Measurements from ENCODE around the gene CNKSR2. TPM values are rescaled to one million over a fixed set of nuclear protein-coding genes. Genes with fewer than 3 reads are reported as not detected.
"Not testable (repeated sequence)": the region's sequence is repeated elsewhere in the genome, so short reads cannot be mapped to it uniquely, and the experiment has no call there.

CNKSR2 gene
- total RNA-seq, 2 experiments from 2014 or later, result 2.9 to 3.8 TPM

DNA sequence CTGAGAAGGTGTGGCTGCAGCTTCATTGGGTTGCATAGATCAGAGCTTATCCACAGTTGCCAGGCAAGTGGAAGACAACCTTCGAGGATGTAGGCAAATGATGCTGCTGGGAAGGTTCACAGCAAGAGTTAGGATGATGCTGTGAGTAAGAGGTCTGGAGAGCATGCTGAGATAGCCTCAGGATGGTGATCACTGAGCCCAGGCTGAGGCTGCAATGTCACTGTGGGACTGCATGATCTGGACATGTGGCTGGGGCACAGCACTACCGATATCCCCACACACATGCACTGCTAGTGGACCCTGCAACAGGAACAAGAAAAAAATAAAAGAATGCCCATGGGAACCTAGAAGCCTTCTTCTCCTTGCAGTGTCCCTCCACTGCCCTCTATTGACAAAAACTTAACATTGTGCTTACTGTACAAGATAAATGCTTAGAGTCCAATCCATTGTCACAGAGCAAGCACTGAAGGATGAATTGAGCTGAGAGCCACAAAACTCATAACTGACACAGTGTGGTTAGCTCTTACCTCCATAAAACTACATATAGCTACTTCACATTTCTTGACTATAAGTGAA is 105.6 kb downstream of the CNKSR2 start:
- DNase-seq, result no peak
- H3K27me3 Mint-ChIP-seq, result no peaks in the 10 kb centered on the region
- no peak overlapping the region for H3K4me3 Mint-ChIP-seq
- H3K36me3 Mint-ChIP-seq (ENCODE audit: low read depth), result no peaks in the 10 kb centered on the region
- H3K9me3 Mint-ChIP-seq, result no peaks in the 10 kb centered on the region
- no peaks in the 10 kb centered on the region for H3K4me1 Mint-ChIP-seq
- CTCF ChIA-PET, result interaction anchor here (0.8 to 1.5 kb wide), 8 partner anchors 10 to 953 kb away, joined by 3 to 5 read pairs (median 4); partner anchors contain the start of gene CNKSR2
- no peak overlapping the region for H3K27ac Mint-ChIP-seq
- POLR2A ChIA-PET, result no interaction called here

DNA sequence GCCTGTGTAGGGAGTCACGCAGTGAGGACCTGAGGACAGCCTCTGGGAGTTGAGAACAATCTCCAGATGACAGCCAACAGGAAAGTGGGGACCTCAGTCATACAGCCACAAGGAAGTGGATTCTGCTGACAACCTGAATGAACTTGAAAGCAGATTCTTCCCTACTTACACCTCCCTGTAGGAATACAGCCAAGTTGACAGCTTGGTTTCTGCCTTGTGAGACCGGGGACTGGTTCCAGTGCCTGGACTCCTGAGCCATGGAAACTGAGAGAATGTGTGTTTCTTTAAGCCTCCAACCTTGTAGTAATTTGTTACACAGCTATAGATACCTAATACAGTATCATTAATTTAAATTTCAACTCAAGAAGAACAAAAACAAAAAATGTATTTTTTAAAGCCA is 107.5 kb downstream of the CNKSR2 start:
- no peak overlapping the region for H3K27ac Mint-ChIP-seq
- no peaks in the 10 kb centered on the region for H3K27me3 Mint-ChIP-seq
- no peak for DNase-seq
- no peaks in the 10 kb centered on the region for H3K4me1 Mint-ChIP-seq
- H3K4me3 Mint-ChIP-seq, result no peak overlapping the region
- no peaks in the 10 kb centered on the region for H3K36me3 Mint-ChIP-seq (ENCODE audit: low read depth)
- H3K9me3 Mint-ChIP-seq, result no peaks in the 10 kb centered on the region
- POLR2A ChIA-PET, result no interaction called here
- CTCF ChIA-PET, result no interaction called here

DNA sequence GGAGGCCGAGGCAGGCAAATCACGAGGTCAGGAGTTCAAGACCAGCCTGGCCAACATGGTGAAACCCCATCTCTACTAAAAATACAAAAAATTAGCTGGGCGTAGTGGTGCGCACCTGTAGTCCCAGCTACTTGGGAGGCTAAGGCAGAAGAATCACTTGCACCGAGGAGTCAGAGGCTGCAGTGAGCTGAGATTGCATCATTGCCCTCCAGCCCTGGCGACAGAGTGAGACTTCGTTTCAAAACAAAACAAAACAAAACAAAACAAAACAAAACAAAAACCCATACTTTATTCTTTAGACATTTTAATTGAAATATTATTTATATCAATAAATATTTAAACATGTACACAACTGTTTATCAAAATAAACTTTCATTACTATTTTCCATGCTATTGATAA is 109.8 kb downstream of the CNKSR2 start:
- DNase-seq; CTCF ChIA-PET; POLR2A ChIA-PET; H3K4me3 Mint-ChIP-seq; H3K9me3 Mint-ChIP-seq; H3K4me1 Mint-ChIP-seq; H3K27me3 Mint-ChIP-seq; H3K36me3 Mint-ChIP-seq (ENCODE audit: low read depth); H3K27ac Mint-ChIP-seq: not testable (repeated sequence)

DNA sequence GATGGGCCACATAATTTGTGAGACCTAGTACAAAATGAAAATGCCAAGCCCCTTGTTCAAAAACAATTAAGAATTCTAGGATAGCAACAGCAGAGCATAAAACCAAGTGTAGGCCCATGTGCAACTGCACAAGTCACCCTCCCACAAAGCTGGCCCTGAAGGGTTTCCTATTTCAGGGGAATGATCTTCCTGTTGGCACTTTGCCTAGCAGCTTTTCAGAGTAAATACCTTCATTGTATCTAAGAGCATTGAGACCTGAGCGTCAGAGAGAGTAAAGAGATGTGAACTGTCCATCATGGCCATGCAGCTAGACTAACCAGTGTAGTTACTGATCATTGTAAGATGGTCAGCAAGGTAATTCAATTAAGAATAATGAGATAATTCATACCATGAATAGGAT is 113.6 kb downstream of the CNKSR2 start:
- ChIA-PET POLR2A (no interaction called here), CTCF (no interaction called here)
- H3K4me3 Mint-ChIP-seq, result no peak overlapping the region

DNA sequence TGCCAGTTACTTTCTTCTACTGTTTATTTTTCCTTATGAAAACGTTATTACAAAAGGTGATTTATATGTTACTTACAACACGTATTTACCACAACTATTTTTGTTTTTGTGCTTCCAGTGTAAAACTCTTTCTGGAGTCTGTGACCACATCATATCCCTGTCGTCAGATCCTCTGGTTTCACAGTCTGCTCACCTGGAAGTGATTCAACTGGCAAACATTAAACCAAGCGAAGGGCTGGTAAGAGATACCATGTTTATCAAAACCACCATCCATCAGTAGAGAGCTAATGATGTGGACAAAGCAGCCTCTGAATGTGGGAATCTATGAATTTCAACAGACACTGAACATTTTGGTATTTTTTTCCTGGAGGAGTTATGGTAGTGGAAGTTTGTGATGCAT is 116.1 kb downstream of the CNKSR2 start:
- ChIA-PET POLR2A (no interaction called here), CTCF (no interaction called here)
- H3K4me1 Mint-ChIP-seq, result no peaks in the 10 kb centered on the region
- H3K27me3 Mint-ChIP-seq, result no peaks in the 10 kb centered on the region
- no peak overlapping the region for H3K27ac Mint-ChIP-seq
- H3K36me3 Mint-ChIP-seq (ENCODE audit: low read depth), result no peaks in the 10 kb centered on the region
- no peak overlapping the region for H3K4me3 Mint-ChIP-seq
- no peak for DNase-seq
- no peaks in the 10 kb centered on the region for H3K9me3 Mint-ChIP-seq

More for the DNA sequence above, 113.6 kb downstream of the CNKSR2 start:
- no peaks in the 10 kb centered on the region for H3K4me1 Mint-ChIP-seq
- no peaks in the 10 kb centered on the region for H3K36me3 Mint-ChIP-seq (ENCODE audit: low read depth)
- DNase-seq, result no peak
- H3K27ac Mint-ChIP-seq, result no peak overlapping the region
- H3K27me3 Mint-ChIP-seq, result no peaks in the 10 kb centered on the region
- no peaks in the 10 kb centered on the region for H3K9me3 Mint-ChIP-seq

DNA sequence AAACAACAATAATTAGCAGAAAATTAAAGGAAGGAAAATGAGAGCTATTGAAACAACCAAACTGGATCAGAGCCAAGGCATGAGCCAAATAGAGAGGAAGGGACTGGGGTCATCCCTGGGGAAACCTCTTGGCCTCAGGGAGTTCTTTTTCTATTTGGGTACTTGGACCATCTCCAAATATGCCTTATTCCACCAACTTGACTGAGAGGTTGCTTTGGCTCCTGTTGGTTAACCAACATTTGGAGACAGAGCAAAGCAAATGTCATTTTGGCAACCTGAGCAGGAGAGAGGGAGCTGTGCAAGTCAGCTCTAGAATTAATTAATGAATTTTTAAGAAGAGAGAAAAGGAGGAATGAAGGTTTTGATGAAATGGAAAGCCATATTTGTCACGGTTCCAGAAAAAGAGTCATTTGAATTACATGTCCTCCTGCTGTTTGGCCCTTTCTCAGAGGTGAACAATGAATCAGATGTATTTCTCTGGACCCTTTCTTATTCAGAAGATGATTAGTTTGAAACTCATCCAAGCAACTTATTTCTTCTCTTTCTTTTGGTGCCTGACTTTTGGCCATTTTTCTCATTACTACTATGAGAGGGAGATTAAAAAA is 119.1 kb downstream of the CNKSR2 start:
- no peak overlapping the region for H3K27ac Mint-ChIP-seq
- POLR2A ChIA-PET, result no interaction called here
- H3K4me3 Mint-ChIP-seq, result no peak overlapping the region
- CTCF ChIA-PET, result no interaction called here
- no peak for DNase-seq
- no peaks in the 10 kb centered on the region for H3K4me1 Mint-ChIP-seq
- H3K36me3 Mint-ChIP-seq (ENCODE audit: low read depth), result no peaks in the 10 kb centered on the region
- H3K27me3 Mint-ChIP-seq, result no peaks in the 10 kb centered on the region
- H3K9me3 Mint-ChIP-seq, result no peaks in the 10 kb centered on the region

DNA sequence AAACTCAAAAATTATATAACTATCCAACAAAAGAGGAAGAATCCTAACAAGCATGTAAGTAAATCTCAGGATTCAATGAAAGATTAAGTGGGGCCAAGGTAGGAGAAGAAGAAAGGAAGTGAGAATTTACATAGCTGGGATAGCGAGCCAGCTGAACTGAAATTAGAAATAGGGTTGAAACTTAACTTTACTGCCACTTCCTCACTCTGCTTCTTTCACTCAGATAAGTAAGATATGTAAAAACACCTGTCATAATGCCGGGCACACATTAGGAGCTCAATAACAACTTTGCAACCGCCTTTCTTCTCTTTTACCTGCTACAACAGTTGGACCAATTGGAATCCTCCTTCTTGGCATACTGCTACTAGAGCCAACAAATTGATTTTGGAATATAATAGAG is 129.4 kb downstream of the CNKSR2 start:
- ChIA-PET POLR2A (no interaction called here), CTCF (no interaction called here)
- Mint-ChIP-seq H3K9me3 (no peaks in the 10 kb centered on the region), H3K27me3 (no peaks in the 10 kb centered on the region), H3K4me3 (no peak overlapping the region), H3K36me3 (ENCODE audit: low read depth) (no peaks in the 10 kb centered on the region), H3K4me1 (no peaks in the 10 kb centered on the region), H3K27ac (no peak overlapping the region)
- DNase-seq, result no peak

DNA sequence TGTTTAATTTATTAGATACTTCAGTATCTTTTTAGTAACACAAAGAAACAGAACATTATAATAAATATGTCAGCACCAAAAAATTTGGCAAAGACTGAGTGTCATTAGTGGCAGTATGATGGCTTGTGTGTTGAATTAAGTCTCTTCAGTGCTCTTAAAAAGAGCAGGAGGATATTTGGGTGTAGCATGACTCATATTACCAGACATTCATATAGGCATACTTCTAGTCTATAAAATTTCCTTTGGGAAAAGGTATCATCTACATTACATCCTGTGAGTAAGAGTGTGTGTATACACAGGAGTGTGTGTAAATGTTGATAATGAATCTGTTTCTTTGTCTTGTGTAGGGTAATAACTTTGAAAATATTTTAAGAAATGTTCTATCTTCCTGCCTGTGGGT is 135.7 kb downstream of the CNKSR2 start:
- Mint-ChIP-seq H3K9me3 (no peaks in the 10 kb centered on the region), H3K36me3 (ENCODE audit: low read depth) (no peaks in the 10 kb centered on the region), H3K4me1 (no peaks in the 10 kb centered on the region), H3K27me3 (no peaks in the 10 kb centered on the region), H3K4me3 (no peak overlapping the region), H3K27ac (no peak overlapping the region)
- POLR2A ChIA-PET, result no interaction called here
- DNase-seq, result no peak
- CTCF ChIA-PET, result no interaction called here

DNA sequence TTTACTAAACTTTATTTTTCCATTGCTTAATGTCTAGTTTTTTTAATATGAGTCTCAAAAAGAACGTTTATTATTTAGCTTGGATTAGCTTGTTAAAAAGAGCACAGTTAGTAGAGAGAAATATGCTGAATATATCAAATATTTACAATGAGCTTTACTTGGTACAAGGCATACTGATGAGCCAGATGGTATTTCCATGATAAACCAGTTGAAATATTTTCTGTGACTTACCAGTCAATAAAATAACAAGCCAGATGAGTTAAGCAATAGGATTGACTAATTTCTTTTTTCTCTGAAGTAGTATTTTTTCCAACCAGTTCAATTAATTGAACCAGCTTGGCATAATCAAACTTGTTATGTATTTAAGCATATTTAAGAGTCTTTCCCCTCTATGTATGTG is 149.8 kb downstream of the CNKSR2 start:
- POLR2A ChIA-PET, result no interaction called here
- CTCF ChIA-PET, result no interaction called here
- H3K9me3 Mint-ChIP-seq, result no peaks in the 10 kb centered on the region
- H3K4me3 Mint-ChIP-seq, result no peak overlapping the region
- no peaks in the 10 kb centered on the region for H3K4me1 Mint-ChIP-seq
- no peak overlapping the region for H3K27ac Mint-ChIP-seq
- DNase-seq, result no peak
- no peaks in the 10 kb centered on the region for H3K36me3 Mint-ChIP-seq (ENCODE audit: low read depth)
- H3K27me3 Mint-ChIP-seq, result no peaks in the 10 kb centered on the region

DNA sequence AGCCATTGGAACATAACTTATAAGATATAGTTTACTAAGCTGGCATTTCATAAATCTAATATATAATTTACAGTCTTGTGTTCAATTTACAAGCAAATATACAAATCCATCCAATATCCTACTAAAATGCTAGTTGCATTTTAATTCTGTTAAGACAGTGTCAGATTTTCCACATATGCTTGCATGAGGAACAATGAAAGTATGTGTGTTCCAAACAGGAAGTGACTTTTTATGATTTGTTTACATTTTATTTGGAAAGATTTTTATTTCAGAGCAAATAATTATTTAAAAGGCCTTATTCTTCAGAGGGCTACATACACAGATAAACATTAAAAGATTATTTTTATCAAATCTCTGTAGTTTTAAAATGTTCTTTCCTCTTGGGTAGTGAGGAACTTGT is 153.9 kb downstream of the CNKSR2 start:
- H3K27ac Mint-ChIP-seq, result no peak overlapping the region
- no peak overlapping the region for H3K4me3 Mint-ChIP-seq
- ChIA-PET CTCF (no interaction called here), POLR2A (no interaction called here)
- no peaks in the 10 kb centered on the region for H3K9me3 Mint-ChIP-seq
- no peaks in the 10 kb centered on the region for H3K36me3 Mint-ChIP-seq (ENCODE audit: low read depth)
- no peak for DNase-seq
- no peaks in the 10 kb centered on the region for H3K27me3 Mint-ChIP-seq
- no peaks in the 10 kb centered on the region for H3K4me1 Mint-ChIP-seq

DNA sequence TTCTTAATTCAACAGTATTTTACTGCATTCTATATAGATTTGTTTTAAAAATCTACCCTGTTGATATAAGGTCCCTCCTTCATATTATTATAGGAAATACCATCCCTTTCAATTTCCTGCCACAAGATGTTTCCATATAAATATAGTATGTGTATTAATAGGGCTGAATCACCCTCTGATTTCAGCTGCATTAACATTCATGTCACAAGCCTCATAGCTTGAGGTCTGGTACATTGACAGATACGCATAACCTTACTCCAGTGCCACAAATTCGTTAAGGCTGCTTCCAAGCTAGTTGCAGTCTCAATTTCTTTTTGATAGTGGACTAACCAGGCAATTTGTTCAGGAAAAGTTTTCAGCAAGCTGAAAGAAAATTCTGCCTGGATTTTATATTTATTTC is 155.6 kb downstream of the CNKSR2 start:
- no peaks in the 10 kb centered on the region for H3K9me3 Mint-ChIP-seq
- H3K27me3 Mint-ChIP-seq, result no peaks in the 10 kb centered on the region
- H3K4me1 Mint-ChIP-seq, result no peaks in the 10 kb centered on the region
- H3K4me3 Mint-ChIP-seq, result no peak overlapping the region
- CTCF ChIA-PET, result no interaction called here
- POLR2A ChIA-PET, result no interaction called here
- H3K36me3 Mint-ChIP-seq (ENCODE audit: low read depth), result no peaks in the 10 kb centered on the region
- no peak overlapping the region for H3K27ac Mint-ChIP-seq
- no peak for DNase-seq

DNA sequence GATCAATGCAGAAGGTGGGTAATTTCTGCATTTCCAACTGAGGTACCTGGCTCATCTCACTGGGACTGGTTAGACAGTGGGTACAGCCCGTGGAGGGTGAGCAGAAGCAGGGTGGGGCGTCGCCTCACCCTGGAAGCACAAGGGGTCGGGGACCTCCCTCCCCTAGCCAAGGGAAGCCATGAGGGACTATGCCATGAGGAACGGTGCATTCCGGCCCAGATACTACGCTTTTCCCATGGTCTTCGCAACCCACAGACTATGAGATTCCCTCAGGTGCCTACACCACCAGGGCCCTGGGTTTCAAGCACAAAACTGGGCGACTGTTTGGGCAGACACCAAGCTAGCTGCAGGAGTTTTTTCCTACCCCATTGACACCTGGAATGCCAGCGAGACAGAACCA is 170.4 kb downstream of the CNKSR2 start:
- H3K36me3 Mint-ChIP-seq (ENCODE audit: low read depth); H3K4me1 Mint-ChIP-seq; H3K9me3 Mint-ChIP-seq; POLR2A ChIA-PET; H3K27me3 Mint-ChIP-seq; H3K27ac Mint-ChIP-seq; CTCF ChIA-PET; DNase-seq; H3K4me3 Mint-ChIP-seq: not testable (repeated sequence)

DNA sequence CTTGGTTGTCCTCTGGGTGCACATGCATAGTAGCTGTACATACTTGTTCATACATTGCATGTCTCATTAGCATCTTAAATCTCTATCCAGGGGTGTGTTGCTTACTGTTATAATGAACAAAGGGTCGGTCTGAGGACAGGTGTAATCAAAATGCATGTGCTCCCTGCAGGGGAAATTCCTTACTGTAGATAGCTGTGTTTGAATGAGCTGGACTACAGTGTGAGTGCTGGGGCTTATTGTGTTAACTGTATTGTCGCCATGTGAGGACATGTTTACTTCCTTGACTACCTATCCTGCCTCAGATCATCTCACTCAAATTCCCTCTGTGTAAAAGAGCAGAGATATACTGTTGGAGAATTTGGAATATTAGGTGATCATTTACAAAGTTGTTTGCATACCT is 185.2 kb downstream of the CNKSR2 start:
- H3K36me3 Mint-ChIP-seq (ENCODE audit: low read depth), result no peaks in the 10 kb centered on the region
- no peaks in the 10 kb centered on the region for H3K4me1 Mint-ChIP-seq
- DNase-seq, result no peak
- no peaks in the 10 kb centered on the region for H3K9me3 Mint-ChIP-seq
- ChIA-PET POLR2A (no interaction called here), CTCF (no interaction called here)
- H3K4me3 Mint-ChIP-seq, result no peak overlapping the region
- no peaks in the 10 kb centered on the region for H3K27me3 Mint-ChIP-seq
- no peak overlapping the region for H3K27ac Mint-ChIP-seq

DNA sequence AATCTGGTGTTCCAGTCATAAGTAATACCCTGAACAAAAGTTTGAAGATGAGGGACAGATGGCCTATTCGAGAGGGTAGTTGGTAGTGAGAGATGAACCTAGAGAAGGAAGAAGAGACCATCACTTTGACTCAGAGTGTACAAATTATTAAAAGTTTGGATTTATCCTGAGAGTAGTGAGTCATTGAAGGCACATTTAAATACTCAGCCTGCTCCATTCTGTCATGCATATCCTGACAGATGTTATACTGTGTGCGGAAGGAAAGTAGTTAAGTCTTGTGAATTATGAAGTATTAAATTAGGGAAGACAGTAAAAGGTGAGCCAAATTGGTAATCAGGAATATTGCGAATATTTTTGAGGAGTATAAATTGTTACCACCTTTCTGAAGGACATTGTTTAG is 190.8 kb downstream of the CNKSR2 start:
- H3K9me3 Mint-ChIP-seq, result no peaks in the 10 kb centered on the region
- no peaks in the 10 kb centered on the region for H3K4me1 Mint-ChIP-seq
- H3K4me3 Mint-ChIP-seq, result no peak overlapping the region
- H3K36me3 Mint-ChIP-seq (ENCODE audit: low read depth), result no peaks in the 10 kb centered on the region
- H3K27ac Mint-ChIP-seq, result no peak overlapping the region
- CTCF ChIA-PET, result no interaction called here
- POLR2A ChIA-PET, result no interaction called here
- H3K27me3 Mint-ChIP-seq, result no peaks in the 10 kb centered on the region
- no peak for DNase-seq

DNA sequence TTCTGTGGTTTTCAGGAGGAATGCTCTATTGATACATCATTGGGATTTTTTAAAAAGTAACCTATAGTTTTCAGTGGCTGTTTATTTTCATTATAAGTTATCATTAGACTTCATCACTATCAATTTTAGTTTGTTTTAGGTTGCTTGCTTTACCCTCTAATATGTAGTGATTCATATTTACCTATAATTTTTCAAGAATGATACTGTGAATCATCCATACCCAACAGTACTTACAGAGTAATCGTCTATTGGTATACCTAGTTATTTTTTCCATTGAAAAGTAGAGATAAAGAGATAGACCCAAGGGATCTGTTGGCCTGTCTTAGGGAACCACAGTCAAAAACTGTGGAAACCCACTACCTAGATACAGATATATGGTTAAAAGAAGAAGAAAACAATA is 200.6 kb downstream of the CNKSR2 start:
- Mint-ChIP-seq H3K4me1 (no peaks in the 10 kb centered on the region), H3K4me3 (no peak overlapping the region), H3K27ac (no peak overlapping the region), H3K36me3 (ENCODE audit: low read depth) (peaks cover 2% of the 10 kb centered on the region), H3K27me3 (no peaks in the 10 kb centered on the region), H3K9me3 (peaks cover 4% of the 10 kb centered on the region)
- ChIA-PET CTCF (no interaction called here), POLR2A (no interaction called here)
- no peak for DNase-seq
